WTC11 (cell line): ENCODE data around the gene COL4A1. TPM values are rescaled to one million over a fixed set of nuclear protein-coding genes. Genes with fewer than 3 reads are reported as not detected.

ENCODE experiments used
- ATAC-seq: fragments of 200-7000 bp; cut with Tn5 transposase; 2 replicates; pipeline ENCODE4 v1.10.0; 2021; ENCODE audit warnings: mild to moderate bottlenecking, moderate library complexity
- CTCF ChIA-PET: fragments of 300-600 bp; sonication (Branson Sonifier 250); formaldehyde crosslinking; loops from one replicate; lab custom pipeline; 2021; ENCODE audit warnings: antibody characterized with exemption; lab: Charles Lee
- POLR2A ChIA-PET: fragments of 350-600 bp; sonication (Branson Sonifier 250); formaldehyde crosslinking; loops from one replicate; lab custom pipeline; 2021; ENCODE audit warnings: antibody characterized with exemption; lab: Charles Lee
- DNase-seq: peaks from one replicate; pipeline ENCODE4 v3.0.0; 2021; ENCODE audit warnings: low spot score
- H3K27ac Mint-ChIP-seq: 2 replicates; pipeline ENCODE4 v1.8.0; 2021; ENCODE audit warnings: mixed read lengths
- H3K27me3 Mint-ChIP-seq: 2 replicates; pipeline ENCODE4 v1.8.0; 2021; ENCODE audit warnings: low read depth, mild to moderate bottlenecking, moderate library complexity, mixed read lengths
- H3K36me3 Mint-ChIP-seq: 2 replicates; pipeline ENCODE4 v1.8.0; 2021; ENCODE audit warnings: mixed read lengths
- H3K4me1 Mint-ChIP-seq: 2 replicates; pipeline ENCODE4 v1.8.0; 2022; ENCODE audit warnings: mixed read lengths
- H3K4me3 Mint-ChIP-seq: 2 replicates; pipeline ENCODE4 v1.8.0; 2021; ENCODE audit warnings: mild to moderate bottlenecking, moderate library complexity, mixed read lengths
- H3K9me3 Mint-ChIP-seq: 2 replicates; pipeline ENCODE4 v1.8.0; 2021; ENCODE audit warnings: mixed read lengths
- AFF4 ChIP-seq: sonication (generic); formaldehyde crosslinking; IDR thresholded peaks from 2 replicates; pipeline ENCODE4 v1.8.1; 2023; ENCODE audit warnings: mild to moderate bottlenecking, missing genetic modification reagents, borderline replicate concordance
- CREM ChIP-seq: sonication (generic); formaldehyde crosslinking; IDR thresholded peaks from 2 replicates; pipeline ENCODE4 v1.8.1; 2022; ENCODE audit warnings: mild to moderate bottlenecking, missing genetic modification reagents, moderate library complexity
- E2F5 ChIP-seq: sonication (generic); formaldehyde crosslinking; IDR thresholded peaks from 2 replicates; pipeline ENCODE4 v1.8.1; 2022; ENCODE audit warnings: mild to moderate bottlenecking, moderate library complexity, missing genetic modification reagents
- ELF4 ChIP-seq: sonication (generic); formaldehyde crosslinking; IDR thresholded peaks from 2 replicates; pipeline ENCODE4 v1.8.1; 2022; ENCODE audit warnings: low read depth, mild to moderate bottlenecking, moderate library complexity, missing genetic modification reagents
- ETV6 ChIP-seq: sonication (generic); formaldehyde crosslinking; IDR thresholded peaks from 2 replicates; pipeline ENCODE4 v1.8.1; 2022; ENCODE audit warnings: mild to moderate bottlenecking, missing genetic modification reagents
- FOXJ3 ChIP-seq: sonication (generic); formaldehyde crosslinking; IDR thresholded peaks from 2 replicates; pipeline ENCODE4 v1.9.0; 2021; ENCODE audit warnings: missing genetic modification reagents, mild to moderate bottlenecking, borderline replicate concordance
- FOXK1 ChIP-seq: sonication (generic); formaldehyde crosslinking; IDR thresholded peaks from 2 replicates; pipeline ENCODE4 v1.8.0; 2022; ENCODE audit warnings: mild to moderate bottlenecking, moderate library complexity, missing genetic modification reagents
- IRF2 ChIP-seq: sonication (generic); formaldehyde crosslinking; IDR thresholded peaks from 2 replicates; pipeline ENCODE4 v1.8.0; 2022; ENCODE audit warnings: low read depth, missing genetic modification reagents, borderline replicate concordance
- MAX ChIP-seq: sonication (generic); formaldehyde crosslinking; IDR thresholded peaks from 2 replicates; pipeline ENCODE4 v1.8.0; 2022; ENCODE audit warnings: mild to moderate bottlenecking, missing genetic modification reagents
- NFE2L1 ChIP-seq: sonication (generic); formaldehyde crosslinking; IDR thresholded peaks from 2 replicates; pipeline ENCODE4 v1.8.1; 2023; ENCODE audit warnings: missing genetic modification reagents
- RELA ChIP-seq: sonication (generic); formaldehyde crosslinking; IDR thresholded peaks from 2 replicates; pipeline ENCODE4 v1.8.1; 2022; ENCODE audit warnings: missing genetic modification reagents, mild to moderate bottlenecking, borderline replicate concordance
- STAT6 ChIP-seq: sonication (generic); formaldehyde crosslinking; conservative IDR thresholded peaks from 2 replicates; pipeline ENCODE4 v1.8.1; 2023; ENCODE audit warnings: mild to moderate bottlenecking, low read depth, missing genetic modification reagents, moderate library complexity
- TCF7 ChIP-seq: sonication (generic); formaldehyde crosslinking; IDR thresholded peaks from 2 replicates; pipeline ENCODE4 v1.8.0; 2022; ENCODE audit warnings: mild to moderate bottlenecking, low read depth, missing genetic modification reagents, moderate library complexity
- TEAD1 ChIP-seq: sonication (generic); formaldehyde crosslinking; IDR thresholded peaks from 2 replicates; pipeline ENCODE4 v1.8.0; 2022; ENCODE audit warnings: mild to moderate bottlenecking, missing genetic modification reagents
- ZNF121 ChIP-seq: sonication (generic); formaldehyde crosslinking; IDR thresholded peaks from 2 replicates; pipeline ENCODE4 v1.8.0; 2023; ENCODE audit warnings: missing genetic modification reagents
- ZNF281 ChIP-seq: sonication (generic); formaldehyde crosslinking; IDR thresholded peaks from 2 replicates; pipeline ENCODE4 v1.8.0; 2023; ENCODE audit warnings: mild to moderate bottlenecking, missing genetic modification reagents
- ZNF317 ChIP-seq: sonication (generic); formaldehyde crosslinking; IDR thresholded peaks from 2 replicates; pipeline ENCODE4 v1.8.1; 2023; ENCODE audit warnings: low read depth, mild to moderate bottlenecking, moderate library complexity, missing genetic modification reagents, borderline replicate concordance
- ZNF423 ChIP-seq: fragments of 250-450 bp; sonication (Bioruptor Pico); IDR thresholded peaks from 2 replicates; pipeline ENCODE4 v2.1.2; 2022; ENCODE audit warnings: mild to moderate bottlenecking, moderate library complexity
- total RNA-seq: library from RNA; stranded (reverse); gene quantifications from 3 replicates; pipeline ENCODE4 v1.2.3, GENCODE V29; 2021

Gene COL4A1
- total RNA-seq, 1 experiment from 2014 or later, result 89.6 TPM

GRCh38 chr13:110306960-110307766 lies at the start of gene COL4A1, which contains the start of gene COL4A2 (continued):
- TF ChIP-seq ZNF281 (CRISPR knock-in tag) (no peak), NFE2L1 (CRISPR knock-in tag) (no peak), ZNF121 (no peak), MAX (peak; percentile 6; the same call in 1 of the 2 replicates), ETV6 (CRISPR knock-in tag) (peak; percentile 94; the same call in 1 of the 2 replicates), STAT6 (CRISPR knock-in tag) (no peak), ELF4 (CRISPR knock-in tag) (no peak), ZNF423 (no peak), TEAD1 (CRISPR knock-in tag) (0 out of 2 replicates have a peak, but pooled peaks have one; percentile 46), ZNF317 (0 out of 2 replicates have a peak, but pooled peaks have one; percentile 10), FOXK1 (CRISPR knock-in tag) (peak; percentile 19; the same call in 1 of the 2 replicates), RELA (no peak)

GRCh38 chr13:110356362-110356761 lies 49.4 kb upstream of the COL4A1 start:
- TF ChIP-seq FOXK1 (CRISPR knock-in tag) (no peak), RELA (no peak), E2F5 (CRISPR knock-in tag) (no peak), AFF4 (CRISPR knock-in tag) (no peak), IRF2 (no peak), CREM (CRISPR knock-in tag) (no peak), FOXJ3 (CRISPR knock-in tag) (no peak), TCF7 (no peak), ZNF281 (CRISPR knock-in tag) (no peak)
- H3K27ac Mint-ChIP-seq, result peak overlapping the region; percentile 78; the same call in 1 of the 2 replicates
- H3K4me3 Mint-ChIP-seq, result no peak overlapping the region
- ATAC-seq, result no peak
- no peaks in the 10 kb centered on the region; the same call in 1 of the 2 replicates for H3K27me3 Mint-ChIP-seq
- no peak for DNase-seq
- ChIA-PET CTCF (interaction anchor here (1.6 to 1.7 kb wide), 2 partner anchors 50 to 100 kb away, joined by 5 to 12 read pairs; partner anchors contain the start of genes COL4A1 and COL4A2), POLR2A (no interaction called here)
- H3K4me1 Mint-ChIP-seq, result peaks cover 42% of the 10 kb centered on the region
- H3K36me3 Mint-ChIP-seq, result no peaks in the 10 kb centered on the region; the same call in 1 of the 2 replicates
- H3K9me3 Mint-ChIP-seq, result no peaks in the 10 kb centered on the region
